H1 (cell line): Measurements from ENCODE around the gene SLC39A6.

Source experiments
- EGR1 ChIP-seq: IDR thresholded peaks from 2 replicates; pipeline ENCODE4 v1.6.1; 2011; ENCODE audit warnings: low read depth, low read length, borderline replicate concordance
- EP300 ChIP-seq, 2 experiments: IDR thresholded peaks; 1 replicate in 1 of 2; 2 replicates in 1 of 2; pipeline ENCODE4 v1.6.1; 2011 to 2012; ENCODE audit warnings: low read depth in 2 of 2, low read length in 2 of 2, mild to moderate bottlenecking in 2 of 2, borderline replicate concordance in 1 of 2, inconsistent platforms in 1 of 2, moderate library complexity in 1 of 2
- HDAC2 ChIP-seq, 2 experiments: fragments of 300-600 bp in 1 of 2; sonication (generic) in 1 of 2; IDR thresholded peaks; 2 replicates each; pipeline ENCODE4 v1.6.1; 2011 to 2012; ENCODE audit warnings: low read depth in 2 of 2, low read length in 2 of 2, mild to moderate bottlenecking in 2 of 2, moderate library complexity in 2 of 2, borderline replicate concordance in 1 of 2, inconsistent platforms in 1 of 2
- JUND ChIP-seq: IDR thresholded peaks from 2 replicates; pipeline ENCODE4 v1.6.1; 2011; ENCODE audit warnings: mild to moderate bottlenecking, improper control_type of control experiment, low read length
- POLR2A ChIP-seq, 2 experiments: IDR thresholded peaks; 1 replicate in 1 of 2; 2 replicates in 1 of 2; pipeline ENCODE4 v1.6.1; 2011; ENCODE audit warnings: low read depth in 2 of 2, low read length in 2 of 2, mild to moderate bottlenecking in 2 of 2; ENCODE audit errors: control extremely low read depth in 1 of 2
- RAD21 ChIP-seq, 2 experiments: IDR thresholded peaks in 1 of 2; conservative IDR thresholded peaks in 1 of 2; 2 replicates each; pipeline ENCODE4 v1.6.1; 2011; ENCODE audit warnings: low read depth in 2 of 2, low read length in 2 of 2, improper control_type of control experiment in 1 of 2, inconsistent platforms in 1 of 2, mild to moderate bottlenecking in 1 of 2, moderate library complexity in 1 of 2
- TBP ChIP-seq: IDR thresholded peaks from 2 replicates; pipeline ENCODE4 v1.6.1; 2011; ENCODE audit warnings: low read depth, low read length, improper control_type of control experiment
- YY1 ChIP-seq: IDR thresholded peaks from 2 replicates; pipeline ENCODE4 v1.6.1; 2011; ENCODE audit warnings: low read depth, mild to moderate bottlenecking, low read length
- TF ChIP-seq, protein P1 (sequence below), 3 experiments: IDR thresholded peaks; 1 replicate in 2 of 3; 2 replicates in 1 of 3; pipeline versions ENCODE4 v1.5.1 to v1.6.1; 2011; ENCODE audit warnings: low read length in 3 of 3, mild to moderate bottlenecking in 3 of 3, inconsistent platforms in 2 of 3, low read depth in 1 of 3, moderate library complexity in 1 of 3; ENCODE audit not compliant: insufficient read depth in 1 of 3; ENCODE audit errors: control extremely low read depth in 1 of 3
- TF ChIP-seq, protein P2 (sequence below): IDR thresholded peaks from 2 replicates; pipeline ENCODE4 v1.6.1; 2012; ENCODE audit warnings: inconsistent platforms

DNA sequence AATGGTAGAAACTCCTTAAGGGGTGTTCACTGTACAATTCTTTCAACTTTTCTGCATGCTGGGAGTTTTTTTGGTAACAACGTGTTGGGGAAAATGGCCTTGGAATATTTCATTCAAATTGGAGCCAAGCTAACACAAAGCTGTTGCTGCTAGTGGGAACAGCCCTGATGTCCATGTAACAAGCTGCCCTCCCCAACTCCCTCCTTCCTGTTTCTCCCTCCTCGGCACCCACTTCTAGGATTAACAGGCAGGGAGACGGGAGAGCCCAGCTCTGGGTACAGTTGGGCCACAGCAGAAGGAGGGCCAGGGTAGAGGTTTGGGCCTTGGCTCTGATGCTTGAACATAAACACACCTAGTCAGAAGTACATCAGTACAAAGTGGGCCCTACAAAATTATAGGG, 48.8 kb upstream of the SLC39A6 start:
- TF ChIP-seq TBP (no peak), JUND (no peak), EP300 (IDR thresholded peaks at IDR 0.05; ENCODE audit: borderline replicate concordance in 1 of 2, low read depth in 2 of 2, low read length in 2 of 2) (no peak), RAD21 (IDR thresholded peaks at IDR 0.05 in 1 of 2, conservative IDR thresholded peaks at IDR 0.05 in 1 of 2; ENCODE audit: low read depth in 2 of 2, low read length in 2 of 2) (no peak), YY1 (no peak), EGR1 (no peak), HDAC2 (IDR thresholded peaks at IDR 0.05; ENCODE audit: borderline replicate concordance in 1 of 2, low read depth in 2 of 2, low read length in 2 of 2) (no peak), POLR2A (IDR thresholded peaks at IDR 0.05; ENCODE audit: control extremely low read depth in 1 of 2, low read depth in 2 of 2, low read length in 2 of 2) (no peak)
- TF ChIP-seq, protein P1, sequence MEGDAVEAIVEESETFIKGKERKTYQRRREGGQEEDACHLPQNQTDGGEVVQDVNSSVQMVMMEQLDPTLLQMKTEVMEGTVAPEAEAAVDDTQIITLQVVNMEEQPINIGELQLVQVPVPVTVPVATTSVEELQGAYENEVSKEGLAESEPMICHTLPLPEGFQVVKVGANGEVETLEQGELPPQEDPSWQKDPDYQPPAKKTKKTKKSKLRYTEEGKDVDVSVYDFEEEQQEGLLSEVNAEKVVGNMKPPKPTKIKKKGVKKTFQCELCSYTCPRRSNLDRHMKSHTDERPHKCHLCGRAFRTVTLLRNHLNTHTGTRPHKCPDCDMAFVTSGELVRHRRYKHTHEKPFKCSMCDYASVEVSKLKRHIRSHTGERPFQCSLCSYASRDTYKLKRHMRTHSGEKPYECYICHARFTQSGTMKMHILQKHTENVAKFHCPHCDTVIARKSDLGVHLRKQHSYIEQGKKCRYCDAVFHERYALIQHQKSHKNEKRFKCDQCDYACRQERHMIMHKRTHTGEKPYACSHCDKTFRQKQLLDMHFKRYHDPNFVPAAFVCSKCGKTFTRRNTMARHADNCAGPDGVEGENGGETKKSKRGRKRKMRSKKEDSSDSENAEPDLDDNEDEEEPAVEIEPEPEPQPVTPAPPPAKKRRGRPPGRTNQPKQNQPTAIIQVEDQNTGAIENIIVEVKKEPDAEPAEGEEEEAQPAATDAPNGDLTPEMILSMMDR (IDR thresholded peaks at IDR 0.05; ENCODE audit: control extremely low read depth in 1 of 3, insufficient read depth in 1 of 3, low read depth in 1 of 3, low read length in 3 of 3) = no peak
- TF ChIP-seq, protein P2, sequence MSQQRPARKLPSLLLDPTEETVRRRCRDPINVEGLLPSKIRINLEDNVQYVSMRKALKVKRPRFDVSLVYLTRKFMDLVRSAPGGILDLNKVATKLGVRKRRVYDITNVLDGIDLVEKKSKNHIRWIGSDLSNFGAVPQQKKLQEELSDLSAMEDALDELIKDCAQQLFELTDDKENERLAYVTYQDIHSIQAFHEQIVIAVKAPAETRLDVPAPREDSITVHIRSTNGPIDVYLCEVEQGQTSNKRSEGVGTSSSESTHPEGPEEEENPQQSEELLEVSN = no peak
